Posterior vena cava (tissue), 2 donors: Measurements from ENCODE around the gene CDK3. TPM values are rescaled to one million over a fixed set of nuclear protein-coding genes. Genes with fewer than 3 reads are reported as not detected.
"Not testable (repeated sequence)": the region's sequence is repeated elsewhere in the genome, so short reads cannot be mapped to it uniquely, and the experiment has no call there.

Experiments used
- DNase-seq: peaks from one replicate; pipeline ENCODE4 v3.0.0-alpha.2; 2020; ENCODE audit warnings: low spot score
- intact Hi-C, 2 donors: fragments of 100-400 bp; cut with DNase I; formaldehyde crosslinking; loops; one replicate each; pipeline versions ENCODE4 v1.14.1 to v1.14.2; 2022 to 2023
- long read RNA-seq, 2 donors: library from polyadenylated mRNA; unstranded; transcript quantifications; one replicate each; pipeline ENCODE4 v2.0.0, GENCODE V29; 2020 to 2021
- total RNA-seq, 2 donors: library from RNA; stranded (reverse); fragmentation: NEBNext Ultra II Directional; extraction: Animal tissue kit (Norgen Biotek cat#: 25700); gene quantifications; one replicate each; pipeline ENCODE4 v1.2.1, GENCODE V29; 2021
- donor health status: DM: yes; HTN: yes; CAD: no.
- donor health status: DM: yes; HTN: yes; CAD: no.

The CDK3 gene
- total RNA-seq = 1 to 10 TPM; 2.9 to 4.9 TPM
- long read RNA-seq, donor 1 = 0 reads
- long read RNA-seq, donor 2, partial matches to known transcripts = 0 of 1 reads
- long read RNA-seq, donor 2, other reads (novel, unspliced or antisense) = 0 of 1 reads

DNA sequence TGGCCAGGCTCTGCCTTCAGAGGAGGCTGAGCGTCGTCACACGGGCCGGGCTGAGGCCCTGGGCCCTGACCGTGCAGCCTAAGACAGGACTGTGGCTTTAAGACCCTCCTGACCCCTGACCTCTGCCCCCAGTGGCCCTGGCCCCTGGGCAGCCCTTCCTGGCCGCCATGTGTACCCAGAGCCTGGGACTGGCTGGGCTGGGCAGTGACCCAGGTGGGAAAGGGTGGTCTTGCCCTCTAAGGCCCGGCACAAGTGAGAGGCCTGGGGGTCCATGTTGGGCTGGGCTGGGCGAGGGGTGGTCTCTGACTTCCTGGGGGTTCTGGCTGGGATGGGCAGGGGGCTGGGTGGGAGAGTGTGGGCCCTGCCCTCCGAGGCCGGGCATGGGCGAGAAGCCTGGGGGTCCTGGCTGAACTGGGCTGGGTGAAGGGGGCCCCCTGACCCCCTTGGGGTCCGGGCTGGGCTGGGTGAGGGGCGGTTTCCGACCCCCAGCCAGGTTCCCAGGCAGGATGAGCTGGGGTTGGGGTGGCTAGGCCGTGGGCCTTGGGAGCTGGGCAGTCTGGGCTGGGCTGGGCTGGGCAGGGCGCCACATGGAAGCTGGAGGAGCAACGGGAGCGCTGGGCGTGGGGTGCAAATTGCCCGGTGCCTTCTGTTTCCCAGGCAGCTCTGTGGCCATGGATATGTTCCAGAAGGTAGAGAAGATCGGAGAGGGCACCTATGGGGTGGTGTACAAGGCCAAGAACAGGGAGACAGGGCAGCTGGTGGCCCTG, at the start of gene CDK3:
Gene CDK3, plus strand, starts transcription at position 101 of the 767 bp plus-strand sequence. Its CDS starts 571 bp downstream, at position 672.
- no peak for DNase-seq
- intact Hi-C loops = no loop called here

DNA sequence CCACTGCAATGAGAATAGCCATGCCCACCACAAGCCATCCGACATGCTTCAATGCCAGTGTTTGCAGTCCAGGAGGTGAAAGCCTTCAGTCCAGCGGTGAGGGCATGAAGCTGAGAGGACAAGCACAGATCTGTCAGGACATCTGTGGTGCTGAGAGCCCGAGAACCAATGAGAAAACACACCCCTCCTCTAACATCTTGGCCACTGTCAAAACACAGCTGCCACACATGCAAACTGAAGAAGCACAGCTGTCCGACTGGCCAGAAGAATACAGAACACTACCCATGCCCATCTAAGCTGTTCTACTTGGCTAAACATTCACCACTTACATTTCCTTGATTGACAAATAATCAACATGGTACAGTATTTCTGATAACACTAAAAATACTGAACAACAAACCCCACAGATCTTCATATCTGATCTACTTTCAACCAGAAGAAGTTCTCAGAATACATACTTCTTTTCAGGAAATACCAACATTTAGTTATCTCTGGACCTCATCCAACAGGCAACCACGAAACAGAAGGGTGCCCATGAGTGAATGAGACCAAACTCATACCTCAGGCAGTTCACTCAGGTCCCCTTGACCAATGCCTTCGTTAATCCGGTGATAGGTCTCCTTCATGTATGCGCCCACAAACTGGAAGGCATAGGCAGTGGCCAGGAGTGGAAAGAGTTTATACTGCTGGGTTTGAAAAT, 49.6 kb upstream of the CDK3 start:
- no peak for DNase-seq
- intact Hi-C loops = no loop called here

DNA sequence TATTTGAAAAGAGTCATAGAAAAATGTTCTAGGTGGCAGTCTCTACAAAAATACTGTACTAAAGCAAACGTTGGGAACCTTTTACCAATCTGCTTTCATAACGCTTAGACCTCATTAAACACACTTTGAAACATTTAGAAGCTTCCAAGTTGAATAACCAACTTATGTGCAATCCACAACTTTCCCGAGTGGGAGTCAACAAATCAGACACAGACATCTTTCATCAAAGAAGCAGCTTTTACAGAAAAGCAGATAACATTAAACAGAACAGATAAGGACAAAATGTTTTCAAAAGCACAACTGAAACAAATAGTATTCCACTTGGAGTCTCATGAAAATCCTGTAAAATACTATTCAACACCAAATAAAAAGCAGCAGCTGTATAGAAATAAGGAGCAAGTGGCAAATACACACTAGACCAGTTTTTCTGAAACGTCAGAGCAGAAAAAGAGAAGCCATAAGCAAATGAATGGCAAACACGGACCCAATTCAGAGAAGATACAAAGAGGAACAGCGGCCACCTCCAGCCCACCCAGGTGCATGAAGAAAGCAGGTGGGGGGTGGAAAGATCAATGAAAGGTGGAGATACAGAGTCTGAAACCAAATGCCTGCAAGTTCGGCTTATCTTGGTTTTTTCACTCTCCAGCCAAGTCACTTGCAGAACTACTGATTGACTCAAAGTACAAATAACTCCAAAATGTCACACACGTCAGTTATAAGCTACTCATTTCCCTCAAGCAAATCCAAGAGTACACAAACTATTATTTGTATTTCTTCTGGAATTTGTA, 41.4 kb upstream of the CDK3 start:
- no peak for DNase-seq
- intact Hi-C loops = no loop called here

DNA sequence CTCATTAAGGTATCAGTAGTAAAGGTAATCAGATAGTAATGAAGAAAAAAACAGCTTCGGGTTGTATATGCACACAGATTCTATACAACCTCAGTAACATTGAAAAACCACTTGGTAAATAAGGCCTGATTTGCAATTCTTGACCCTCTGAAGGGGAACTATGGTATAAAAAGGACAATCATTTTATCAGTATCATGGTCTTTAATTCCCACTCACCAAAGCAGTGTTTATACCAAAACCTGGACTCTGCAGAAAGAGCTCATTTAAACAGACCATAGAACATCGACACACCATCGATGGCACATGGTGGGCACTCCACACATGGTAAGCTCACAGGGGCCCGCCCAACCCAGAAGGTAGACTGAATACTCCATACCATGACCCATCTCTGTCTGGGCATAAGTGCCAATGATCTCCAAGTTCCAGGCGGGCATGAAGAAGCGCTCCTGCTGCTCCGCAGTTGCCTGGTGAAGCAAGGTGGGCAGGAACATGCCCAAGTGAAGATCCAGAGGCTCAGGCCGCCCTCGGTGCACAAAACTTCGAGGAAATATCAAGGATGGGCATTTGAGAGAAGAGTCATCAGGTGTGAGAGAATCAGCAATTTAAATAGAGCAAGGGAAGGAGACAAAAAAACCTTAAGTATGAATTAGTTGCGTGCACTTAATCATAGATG, 40.7 kb upstream of the CDK3 start:
- no peak for DNase-seq
- intact Hi-C loops = no loop called here

DNA sequence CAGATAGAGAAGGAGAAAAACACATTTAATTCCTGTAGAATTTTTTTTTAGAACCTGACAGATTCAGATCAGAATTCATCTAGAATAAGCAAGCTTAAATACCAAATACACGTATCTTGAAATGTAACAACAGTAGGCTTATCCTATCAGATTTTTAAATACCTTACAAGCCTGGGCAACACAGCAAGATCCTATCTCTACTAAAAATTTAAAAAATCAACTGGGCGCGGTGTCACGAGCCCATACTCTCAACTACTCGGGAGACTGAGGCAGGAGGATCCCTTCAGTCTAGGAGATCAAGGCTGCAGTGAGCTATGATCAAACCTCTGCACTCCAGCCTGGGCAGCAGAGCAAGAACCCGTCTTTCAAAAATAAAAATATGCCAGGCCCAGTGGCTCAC, 35.2 kb upstream of the CDK3 start:
- intact Hi-C loops = no loop called here
- DNase-seq = no peak

DNA sequence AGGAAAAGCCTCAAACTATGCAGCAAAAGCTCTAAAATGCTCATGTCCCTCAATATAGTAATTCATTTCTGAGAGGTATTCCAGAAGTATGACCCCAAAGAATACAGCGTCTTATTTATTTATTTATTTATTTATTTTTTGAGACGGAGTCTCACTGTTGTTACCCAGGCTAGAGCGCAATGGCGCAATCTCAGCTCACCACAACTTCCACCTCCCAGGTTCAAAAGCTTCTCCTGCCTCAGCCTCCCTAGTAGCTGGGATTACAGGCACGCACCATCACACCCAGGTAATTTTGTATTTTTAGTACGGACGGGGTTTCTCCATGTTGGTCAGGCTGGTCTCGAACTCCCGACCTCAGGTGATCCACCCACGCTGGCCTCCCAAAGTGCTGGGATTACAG, 31.6 kb upstream of the CDK3 start:
- intact Hi-C loops, DNase-seq: not testable (repeated sequence)

DNA sequence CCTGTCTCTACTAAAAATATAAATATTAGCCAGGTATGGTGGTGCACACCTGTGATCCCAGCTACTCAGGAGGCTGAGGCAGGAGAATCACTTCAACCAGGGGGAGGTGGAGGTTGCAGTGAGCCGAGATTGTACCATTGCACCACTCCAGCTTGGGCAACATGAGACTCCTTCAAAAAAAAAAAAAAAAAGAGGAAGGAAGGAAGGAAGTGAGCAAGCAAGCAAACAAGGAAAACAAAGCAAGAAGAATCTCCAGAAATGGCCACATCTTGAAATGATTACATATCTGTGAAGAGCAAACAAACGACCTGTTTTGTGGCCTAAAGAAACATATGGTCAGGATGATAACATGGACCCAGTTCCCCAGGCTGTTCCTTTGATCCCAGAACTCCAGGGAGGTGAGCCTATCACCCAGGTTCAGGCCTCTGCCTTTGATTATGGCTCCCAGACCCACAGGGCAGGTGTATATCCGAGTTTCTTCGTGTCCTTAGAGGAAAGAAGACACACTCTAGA, 30.6 kb upstream of the CDK3 start:
- intact Hi-C loops = no loop called here
- DNase-seq = no peak

DNA sequence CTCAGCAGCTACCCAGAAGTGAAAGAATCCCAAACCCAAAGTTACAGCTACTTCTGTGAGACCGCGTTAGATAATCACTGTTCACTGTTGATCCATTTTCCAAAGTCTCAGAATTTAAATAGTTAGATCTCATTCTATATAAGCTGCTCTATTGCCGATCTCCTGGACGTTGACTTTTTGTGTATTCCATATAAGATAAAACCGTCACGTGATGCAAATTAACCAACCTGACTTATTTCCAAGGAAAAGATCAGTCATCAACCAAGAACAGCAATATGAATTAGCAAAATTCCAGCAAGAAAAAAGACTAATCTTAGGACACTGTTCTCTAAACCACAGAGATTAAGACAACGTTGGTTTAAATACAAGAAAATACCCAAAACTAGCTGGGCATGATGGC, 30.0 kb upstream of the CDK3 start:
- no peak for DNase-seq
- intact Hi-C loops = no loop called here

DNA sequence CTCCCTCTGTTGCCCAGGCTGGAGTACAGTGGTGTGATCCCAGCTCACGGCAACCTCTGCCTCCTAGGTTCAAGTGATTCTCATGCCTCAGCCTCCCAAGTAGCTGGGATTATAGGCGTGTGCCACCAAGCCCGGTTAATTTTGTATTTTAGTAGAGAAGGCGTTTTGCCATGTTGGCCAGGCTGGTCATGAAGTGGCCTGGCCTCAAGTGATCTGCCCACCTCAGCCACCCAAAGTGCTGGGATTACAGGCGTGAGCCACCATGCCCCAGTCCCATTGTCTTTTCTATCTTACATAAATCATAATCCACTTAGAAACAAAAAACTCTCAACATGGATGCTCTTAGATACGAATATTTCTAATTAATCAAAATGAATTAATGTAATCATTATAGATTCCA, 25.5 kb upstream of the CDK3 start:
- intact Hi-C loops, DNase-seq: not testable (repeated sequence)

DNA sequence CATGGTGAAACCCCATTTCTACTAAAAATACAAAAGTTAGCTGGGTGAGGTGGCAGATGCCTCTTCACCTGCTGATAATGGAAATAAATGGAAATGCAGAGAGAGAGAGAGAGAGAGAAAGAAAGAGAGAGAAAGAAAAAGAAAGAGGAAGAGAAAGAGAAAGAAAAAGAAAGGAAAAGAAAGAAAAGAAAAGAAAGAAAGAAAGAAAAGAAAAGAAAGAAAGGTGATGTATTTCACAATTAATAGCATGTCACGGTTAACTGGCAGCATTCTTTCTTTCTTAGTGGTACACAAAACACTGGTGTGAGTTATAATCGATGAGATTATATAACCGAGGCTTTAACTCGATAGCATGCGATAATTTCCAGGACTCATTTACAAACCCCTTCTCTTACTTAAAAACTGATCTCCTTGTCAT, 24.9 kb upstream of the CDK3 start:
- no peak for DNase-seq
- intact Hi-C loops = no loop called here

DNA sequence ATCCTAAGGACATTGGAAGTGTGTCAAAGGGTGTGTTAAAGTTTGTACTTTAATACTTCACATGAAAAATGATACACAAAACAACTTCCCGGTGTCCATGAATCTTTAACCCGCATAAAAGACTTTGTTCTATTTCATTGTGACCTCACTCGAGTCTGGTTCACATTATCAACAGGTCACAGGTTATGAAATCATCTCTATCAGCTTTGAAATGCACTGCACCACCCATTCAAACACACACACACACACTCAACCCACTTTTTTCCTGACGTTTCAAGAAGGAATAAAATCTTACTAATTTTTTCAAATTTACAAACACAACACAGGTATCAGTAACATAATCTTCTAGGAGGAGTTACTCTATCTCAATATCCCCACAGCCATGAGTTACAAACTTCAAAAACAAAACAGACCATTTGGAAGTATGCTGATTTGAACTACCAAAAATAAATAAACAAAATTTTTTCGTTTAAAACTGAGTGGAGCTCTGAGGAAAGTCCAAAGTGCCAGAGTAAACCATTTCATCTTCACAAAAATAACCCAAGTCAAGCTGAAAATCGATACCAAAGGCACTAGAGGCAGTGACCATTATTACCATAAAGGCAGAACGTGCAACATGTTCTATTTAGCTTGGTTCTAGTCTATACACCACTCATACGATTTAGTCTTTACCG, 24.3 kb upstream of the CDK3 start:
- intact Hi-C loops = no loop called here
- no peak for DNase-seq

DNA sequence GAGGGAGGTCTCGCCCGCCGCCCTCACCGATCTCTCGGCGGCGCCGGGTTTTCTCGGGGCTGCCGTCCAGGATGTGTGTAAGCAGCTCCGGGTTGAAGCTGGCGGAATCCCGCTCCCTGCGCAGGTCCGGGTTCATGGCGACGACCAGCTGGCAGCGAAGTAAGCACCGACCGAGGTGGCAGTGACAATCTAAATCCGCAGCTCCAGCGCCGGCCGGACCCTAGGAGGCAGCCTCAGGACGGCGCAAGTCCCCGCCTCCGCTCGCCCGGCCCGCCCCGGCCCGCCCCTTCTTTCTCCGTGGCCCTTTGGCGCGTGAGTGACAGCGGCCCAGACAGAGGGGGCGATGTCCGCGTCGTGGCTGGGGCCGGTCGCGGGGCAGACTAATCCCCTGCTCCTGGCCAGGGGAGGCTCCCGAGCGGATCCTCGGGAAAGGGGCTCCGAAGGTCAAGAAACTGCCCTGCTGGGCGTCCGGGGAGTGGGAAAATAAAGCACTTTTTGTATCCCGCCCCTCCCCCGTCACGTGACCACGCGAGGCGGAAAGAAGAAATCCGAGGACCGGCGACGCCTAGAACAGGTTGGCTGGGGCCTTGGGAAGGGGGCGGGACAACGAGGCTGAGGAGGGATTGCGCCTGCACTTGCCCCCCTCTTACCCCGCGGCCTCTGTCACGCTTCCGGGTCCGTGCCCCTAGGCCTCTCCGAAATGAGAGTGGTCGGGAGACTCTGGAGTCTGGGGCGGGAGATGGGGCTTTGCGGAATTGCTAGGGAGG, 21.5 kb upstream of the CDK3 start, which contains the start of the genes ACOX1 and TEN1:
Gene ACOX1, minus strand, starts transcription at position 229 of the 767 bp plus-strand sequence. Its CDS starts 93 bp downstream, at position 136.
Gene TEN1, plus strand, starts transcription at position 303 of the 767 bp plus-strand sequence. CDS start 6,953 bp downstream, outside the sequence.
- intact Hi-C loops = no loop called here

DNA sequence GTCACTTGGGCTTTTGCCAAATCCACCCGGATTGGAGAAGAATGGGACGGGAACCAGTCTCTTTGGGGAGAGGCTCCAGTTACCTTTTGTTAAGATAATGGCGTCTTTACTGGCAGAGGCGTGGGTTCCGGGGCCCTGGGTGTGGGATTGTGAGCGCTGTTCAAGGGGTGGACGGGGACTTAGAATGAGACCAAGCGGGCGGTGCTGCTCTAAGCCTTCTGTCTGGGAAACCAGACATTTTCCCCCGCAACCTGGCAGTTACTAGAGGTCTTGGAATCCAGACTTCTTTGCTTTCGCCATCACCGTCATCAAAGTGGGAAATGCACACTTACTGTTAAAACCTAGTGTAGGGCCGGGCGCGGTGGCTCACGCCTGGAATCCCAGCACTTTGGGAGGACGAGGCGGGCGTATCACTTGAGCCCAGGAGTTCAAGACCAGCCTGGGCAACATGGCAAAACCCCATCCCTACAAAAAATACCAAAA, 20.9 kb upstream of the CDK3 start:
- intact Hi-C loops = no loop called here
- peak; percentile 86 for DNase-seq

More for the DNA sequence above, 21.5 kb upstream of the CDK3 start, which contains the start of the genes ACOX1 and TEN1:
- peak; percentile 99 for DNase-seq

DNA sequence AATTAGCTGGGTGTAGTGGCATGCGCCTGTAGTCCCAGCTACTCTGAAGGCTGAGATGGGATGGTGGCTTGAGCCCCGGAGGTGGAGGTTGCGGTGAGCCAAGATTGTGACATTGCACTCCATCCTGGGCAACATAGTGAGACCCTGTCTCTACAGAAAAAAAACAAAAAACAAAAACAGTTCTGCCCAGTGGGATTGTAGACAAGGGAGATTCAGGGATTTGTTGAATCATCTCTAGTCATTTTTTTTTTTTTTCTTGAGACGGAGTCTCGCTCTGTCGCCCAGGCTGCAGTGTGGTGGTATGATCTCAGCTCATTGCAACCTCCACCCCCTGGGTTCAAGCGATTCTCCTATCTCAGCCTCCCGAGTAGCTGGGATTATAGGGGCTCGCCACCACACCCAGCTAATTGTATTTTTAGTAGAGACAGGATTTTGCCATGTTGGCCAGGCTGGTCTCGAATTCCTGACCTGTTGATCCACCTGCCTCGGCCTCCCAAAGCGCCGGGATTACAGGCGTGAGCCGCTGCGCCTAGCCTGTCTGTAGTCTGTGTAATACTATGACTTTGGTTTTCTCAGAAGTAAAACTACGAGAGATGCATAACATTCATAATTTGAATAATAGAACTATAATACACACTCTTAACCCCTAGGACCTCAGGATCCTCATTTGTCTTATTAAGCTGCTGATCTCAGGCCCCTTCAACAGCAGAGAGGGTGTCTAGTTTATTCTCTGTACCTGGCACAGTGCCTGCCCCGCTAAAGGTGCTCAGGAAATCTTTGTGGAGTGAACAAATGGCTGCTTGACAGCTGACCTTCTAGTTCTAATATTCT, 20.3 kb upstream of the CDK3 start:
- intact Hi-C loops = no loop called here

DNA sequence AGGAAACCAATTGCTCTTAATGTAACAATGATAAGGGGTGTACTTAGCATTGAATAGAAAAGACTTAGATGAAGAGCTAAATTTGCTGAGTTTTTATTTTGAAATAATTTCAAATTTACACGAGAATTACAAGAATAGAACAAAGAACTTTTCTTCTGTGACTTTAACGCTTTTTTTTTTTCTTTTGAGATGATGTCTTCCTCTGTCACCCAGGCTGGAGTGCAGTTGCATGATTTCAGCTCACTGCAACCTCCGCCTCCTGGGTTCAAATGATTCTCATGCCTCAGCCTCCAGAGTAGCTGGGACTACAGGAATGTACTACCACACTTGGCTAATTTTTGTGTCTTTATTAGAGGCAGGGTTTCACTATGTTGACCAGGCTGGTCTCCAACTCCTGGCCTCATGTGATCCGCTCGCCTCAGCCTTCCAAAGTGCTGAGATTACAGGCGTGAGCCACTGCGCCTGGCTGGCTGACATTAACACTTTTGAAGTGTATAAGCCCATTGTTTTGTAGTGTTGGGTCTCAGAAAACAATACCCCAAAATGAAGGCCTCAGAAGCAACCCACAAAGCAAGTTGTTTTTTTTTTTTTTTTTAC, 19.5 kb upstream of the CDK3 start:
- intact Hi-C loops = no loop called here
- no peak for DNase-seq

More for the DNA sequence above, 20.3 kb upstream of the CDK3 start:
- no peak for DNase-seq

DNA sequence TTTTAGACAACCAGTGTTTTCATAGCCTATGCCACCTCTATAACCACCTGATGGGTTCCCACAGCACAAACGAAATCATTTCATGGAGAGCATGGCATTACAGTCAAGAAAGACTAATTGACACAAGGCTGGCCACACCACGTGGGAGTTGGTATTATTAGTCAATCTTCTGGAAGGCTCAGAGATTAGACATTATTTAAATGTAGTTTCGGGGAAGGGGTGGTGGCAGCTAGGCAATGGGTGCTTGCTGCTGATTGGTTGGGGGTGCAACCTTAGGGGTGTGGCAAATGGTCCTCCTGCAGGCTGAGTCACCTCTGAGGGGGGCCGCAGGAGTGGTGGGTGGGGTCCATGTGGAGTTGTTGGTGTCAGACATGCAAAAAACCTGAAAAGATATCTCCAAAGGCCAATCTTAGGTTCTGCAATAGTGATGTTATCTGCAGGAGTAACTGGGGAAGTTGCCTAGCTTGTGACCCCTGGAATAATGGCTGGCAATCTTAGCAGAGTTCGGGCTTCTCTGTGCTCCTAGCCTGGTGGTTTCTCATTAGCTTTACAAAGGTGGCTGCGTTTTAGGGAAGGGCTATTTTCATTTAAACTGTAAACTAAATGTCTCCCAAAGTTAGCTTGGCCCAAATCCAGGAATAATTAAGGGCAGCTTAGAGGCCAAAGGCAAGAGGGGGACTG, 17.0 kb upstream of the CDK3 start:
- no peak for DNase-seq
- intact Hi-C loops = no loop called here
